HG03571 (cell line): ENCODE measurements around the gene RUNX3.
"Not testable (repeated sequence)": the region's sequence is repeated elsewhere in the genome, so short reads cannot be mapped to it uniquely, and the experiment has no call there.

Experiments used
- ATAC-seq: cut with Tn5 transposase; IDR thresholded peaks from one replicate; pipeline ENCODE4 v1.9.1; 2021; ENCODE audit not compliant: unreplicated experiment

Gene RUNX3

DNA sequence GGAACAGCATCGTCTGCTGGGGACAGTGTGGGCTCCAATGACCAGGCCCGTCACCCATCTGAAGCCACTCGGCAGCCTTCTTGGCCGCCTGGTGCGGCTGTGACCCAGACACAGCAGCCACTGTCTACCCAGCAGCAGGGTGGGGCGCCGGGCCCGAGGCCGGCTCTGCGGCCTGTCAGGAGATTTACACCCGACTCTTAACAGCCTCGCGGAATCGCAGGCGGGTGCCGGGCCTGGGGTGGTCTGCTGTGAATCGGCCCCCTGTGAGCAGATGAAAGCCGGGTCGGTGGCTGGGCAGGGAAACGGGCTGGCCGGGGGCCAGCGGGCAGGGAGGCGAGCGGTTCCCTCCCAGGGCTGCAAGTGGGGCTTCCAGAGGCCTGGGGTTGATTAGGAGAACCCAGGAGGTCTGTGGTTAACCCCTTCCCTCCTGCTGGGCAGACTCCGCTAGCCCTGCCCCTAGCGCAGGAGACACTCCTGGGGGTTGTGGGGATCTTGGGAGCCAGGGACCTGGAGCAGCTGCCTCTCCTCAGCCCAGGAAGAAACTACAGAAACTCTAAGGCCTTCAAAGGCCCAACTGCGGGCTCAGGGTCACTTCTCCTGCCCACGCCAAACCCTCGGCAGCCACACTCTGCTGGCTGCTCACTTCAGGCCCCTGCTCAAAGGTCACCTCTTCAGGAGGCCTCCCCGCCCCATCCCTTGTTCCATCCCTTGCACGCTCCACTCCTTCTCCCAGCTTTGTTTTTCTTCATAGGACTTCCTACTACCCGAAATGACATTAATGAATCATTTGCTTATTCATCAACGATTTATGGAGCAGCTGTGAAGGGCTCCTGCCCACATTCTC lies 15.6 kb downstream of the RUNX3 start:
- no peak for ATAC-seq

DNA sequence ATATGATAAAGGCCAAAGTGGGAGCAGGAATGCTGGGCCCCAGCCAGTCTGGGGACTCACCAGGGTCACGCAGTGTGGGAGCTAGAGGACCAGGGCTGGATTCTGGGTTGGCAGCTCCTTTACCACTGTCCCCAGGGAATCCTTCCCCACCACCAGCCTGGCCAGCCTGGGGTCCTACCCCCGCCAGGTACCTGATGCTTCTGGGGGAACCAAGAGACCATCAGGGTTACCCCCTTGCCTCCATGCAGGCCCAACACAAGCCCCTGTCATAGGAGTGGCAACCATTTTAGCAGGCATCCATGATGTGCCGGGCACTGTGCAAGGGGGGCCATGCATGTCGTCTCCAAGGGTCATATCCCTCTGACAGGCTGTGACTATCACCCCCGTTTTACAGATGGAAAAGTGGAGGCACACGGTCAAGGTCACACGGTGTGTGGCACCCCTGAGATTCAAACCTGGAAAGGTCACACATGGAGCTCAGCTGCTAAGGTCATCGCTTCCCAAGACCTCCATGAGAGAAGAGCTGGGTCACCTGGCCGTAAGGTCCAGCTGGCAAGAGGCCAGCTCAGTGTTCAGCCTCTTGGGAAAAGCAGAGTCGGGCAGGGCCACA lies 16.4 kb downstream of the RUNX3 start:
- ATAC-seq = no peak

- ATAC-seq = no peak
These were observed 16.8 kb downstream of the RUNX3 start for GRCh38 chr1:24913274-24913604.

- no peak for ATAC-seq
These were observed 17.5 kb downstream of the RUNX3 start for GRCh38 chr1:24912376-24913273.

GRCh38 chr1:24911651-24912155 lies 18.4 kb downstream of the RUNX3 start:
- no peak for ATAC-seq

GRCh38 chr1:24910751-24911650 lies 19.1 kb downstream of the RUNX3 start:
- ATAC-seq = no peak

- ATAC-seq = no peak
These were observed 19.9 kb downstream of the RUNX3 start for GRCh38 chr1:24910210-24910609.

DNA sequence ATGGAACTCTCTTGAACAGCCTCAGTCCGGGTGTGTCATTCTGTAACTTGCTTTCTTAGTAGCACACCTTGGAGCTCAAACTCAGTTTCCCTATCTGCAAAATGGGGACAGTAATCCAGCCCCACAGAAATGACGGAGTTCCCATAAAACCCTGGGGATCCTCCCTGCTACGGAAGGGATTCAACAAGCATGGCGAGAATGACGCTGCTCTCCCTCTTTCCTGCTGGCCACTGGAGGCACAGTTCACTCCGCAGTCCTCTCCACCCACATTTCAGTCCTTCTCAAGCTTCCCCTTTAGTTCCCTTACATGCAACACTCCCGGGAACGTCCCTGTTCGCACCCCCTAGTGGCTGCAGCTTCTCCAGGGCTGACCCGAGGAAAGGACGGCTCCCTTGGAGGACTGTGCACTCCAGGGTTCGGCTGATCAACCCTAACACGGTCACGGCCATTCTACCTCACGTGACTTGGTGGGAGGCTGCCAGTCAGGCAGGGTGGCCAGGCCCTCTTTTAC lies 20.6 kb downstream of the RUNX3 start:
- ATAC-seq = no peak

GRCh38 chr1:24908591-24909259 lies 21.4 kb downstream of the RUNX3 start:
- ATAC-seq = no peak

DNA sequence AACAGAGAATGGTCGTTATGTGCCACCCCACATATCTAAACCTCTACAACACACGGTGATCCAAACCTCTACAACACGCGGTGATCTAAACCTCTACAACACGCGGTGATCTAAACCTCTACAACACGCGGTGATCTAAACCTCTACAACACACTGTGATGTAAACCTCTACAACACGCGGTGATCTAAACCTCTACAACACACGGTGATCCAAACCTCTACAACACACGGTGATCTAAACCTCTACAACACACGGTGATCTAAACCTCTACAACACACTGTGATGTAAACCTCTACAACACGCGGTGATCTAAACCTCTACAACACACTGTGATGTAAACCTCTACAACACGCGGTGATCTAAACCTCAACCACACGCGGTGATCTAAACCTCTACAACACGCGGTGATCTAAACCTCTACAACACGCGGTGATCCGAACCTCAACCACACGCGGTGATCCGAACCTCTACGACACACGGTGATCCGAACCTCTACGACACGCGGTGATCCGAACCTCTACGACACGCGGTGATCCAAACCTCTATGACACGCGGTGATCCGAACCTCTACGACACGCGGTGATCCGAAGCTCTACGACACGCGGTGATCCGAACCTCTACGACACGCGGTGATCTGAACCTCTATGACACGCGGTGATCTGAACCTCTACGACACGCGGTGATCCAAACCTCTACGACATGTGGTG lies 22.3 kb downstream of the RUNX3 start:
- ATAC-seq = not testable (repeated sequence)

- ATAC-seq = no peak
These were observed 23.2 kb downstream of the RUNX3 start for GRCh38 chr1:24906760-24907490.

DNA sequence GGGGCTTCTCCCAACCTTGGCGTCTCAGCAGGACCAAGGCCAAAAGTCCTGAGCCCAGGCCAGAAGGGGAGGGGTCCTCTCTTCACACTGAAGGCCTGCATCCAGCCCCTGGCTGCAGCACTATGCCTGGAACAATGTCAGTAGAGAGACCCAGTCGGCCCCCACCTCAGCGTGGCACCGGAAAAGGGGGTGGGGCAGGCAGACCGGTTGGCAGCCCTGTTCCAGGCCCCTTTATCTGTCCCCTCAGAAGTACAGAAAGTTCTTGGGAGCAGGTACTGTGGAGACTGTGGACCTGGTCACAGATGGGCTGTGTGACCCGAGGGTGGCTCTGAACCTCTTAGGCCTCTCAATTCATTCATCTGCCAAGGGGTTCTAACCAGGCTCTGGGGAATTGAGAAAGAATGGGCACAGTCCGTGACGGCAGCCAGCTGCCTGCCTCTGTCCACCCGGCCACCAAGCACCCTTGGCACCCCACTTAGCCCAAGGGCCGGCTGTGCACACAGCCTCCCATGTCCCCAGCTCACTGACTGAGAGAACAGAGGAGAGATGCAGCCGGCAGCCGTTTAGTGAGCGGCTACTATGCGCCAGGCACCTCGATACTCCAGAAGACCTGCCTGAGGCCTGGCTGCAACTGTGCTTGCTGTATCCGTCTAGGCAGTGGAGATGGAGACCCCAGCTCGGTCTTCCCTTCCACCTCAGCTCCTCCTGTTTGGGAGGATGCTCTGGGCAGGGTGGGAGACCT lies 23.9 kb downstream of the RUNX3 start:
- ATAC-seq = no peak

DNA sequence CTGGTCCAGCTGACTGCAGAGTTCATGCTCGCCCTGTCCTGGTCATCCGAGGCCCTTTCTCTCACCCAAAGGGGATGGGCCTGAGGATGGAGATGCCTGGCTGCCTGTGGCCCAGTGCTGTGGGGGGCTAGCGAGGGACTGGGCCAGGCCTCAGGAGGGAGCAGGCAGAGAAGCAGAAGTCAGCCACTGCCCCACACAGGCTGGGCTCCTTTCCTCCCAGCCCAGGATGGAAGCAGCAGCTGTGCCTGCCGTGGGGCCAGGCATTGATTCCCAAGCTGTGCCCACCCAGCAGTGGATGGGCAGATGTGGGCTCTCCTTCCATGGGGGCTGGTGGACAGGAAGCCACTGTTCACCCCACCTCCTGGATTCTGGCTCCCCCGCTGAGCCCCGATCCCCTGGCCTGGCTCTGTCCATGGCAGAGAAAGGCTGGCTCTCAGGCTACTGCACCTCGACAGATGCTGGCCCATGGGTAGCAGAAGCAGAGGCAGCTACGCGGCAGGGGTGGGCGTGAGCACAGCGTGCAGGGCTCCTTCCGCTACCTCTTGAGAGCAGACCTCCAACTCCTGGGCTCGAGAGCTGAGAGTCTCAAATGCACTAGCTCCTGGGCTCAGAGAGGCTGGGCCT lies 24.6 kb downstream of the RUNX3 start:
- ATAC-seq = no peak

DNA sequence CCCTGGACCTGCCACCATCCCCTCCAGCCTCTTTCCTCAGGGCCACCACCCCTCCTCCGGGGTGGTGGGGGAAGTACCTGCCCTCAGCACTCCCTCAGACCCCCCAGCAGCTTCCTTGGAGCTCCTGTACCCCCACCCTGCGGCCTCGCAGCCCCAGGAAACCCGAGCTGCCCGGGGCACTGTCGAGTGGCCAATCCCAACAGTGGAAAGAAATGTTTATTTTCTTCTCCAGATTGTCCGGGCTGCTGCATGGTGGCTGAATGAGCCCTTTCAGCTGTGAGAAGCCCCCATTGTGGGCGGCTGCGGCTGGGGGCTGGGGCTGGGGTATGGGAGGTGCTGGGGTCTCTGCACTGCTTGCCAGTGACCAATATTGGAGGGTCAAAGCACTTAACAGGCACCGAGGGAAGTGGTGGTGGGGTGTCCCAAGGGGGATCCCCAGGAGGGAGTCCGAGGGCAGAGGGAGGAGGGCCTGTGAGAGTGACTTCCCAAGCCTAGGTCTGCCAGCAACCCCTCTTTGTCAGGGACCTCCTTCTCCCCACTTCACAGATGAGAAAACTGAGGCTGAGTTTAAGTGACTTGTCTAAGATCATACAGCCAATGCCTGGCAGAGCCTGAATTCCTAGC lies 25.2 kb downstream of the RUNX3 start:
- ATAC-seq = no peak

- ATAC-seq = no peak
These were observed 25.9 kb downstream of the RUNX3 start for GRCh38 chr1:24903955-24904730.

DNA sequence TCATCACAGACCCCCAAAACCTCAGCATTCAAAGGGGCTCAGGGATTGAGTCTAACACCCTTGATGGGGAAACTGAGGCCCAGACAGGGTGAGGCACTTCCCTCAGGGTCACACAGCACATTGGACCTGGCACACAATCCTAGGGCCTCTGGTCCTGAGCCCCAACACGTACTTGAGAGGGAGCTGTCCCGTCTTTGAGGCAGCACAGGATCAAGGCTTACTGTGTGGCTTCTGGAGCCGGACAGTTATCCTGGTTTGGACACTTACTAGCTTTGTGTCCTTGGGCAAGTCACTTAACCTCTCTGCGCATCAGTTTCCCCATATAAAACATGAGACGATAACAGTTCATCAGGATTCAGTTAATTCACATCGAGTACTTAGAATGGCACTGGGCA lies 26.5 kb downstream of the RUNX3 start:
- no peak for ATAC-seq
